Stimulated activated CD4-positive, alpha-beta T cell treated with anti-CD3 and anti-CD28 coated beads, Interleukin-2, amount 100 ng/mL, for 24 hours (primary cell): ENCODE results near the gene TAPBPL.

Source experiments
- DNase-seq, 2 donors: peaks; one replicate each; pipeline ENCODE4 v3.0.0-alpha.2; 2020

The TAPBPL gene

GRCh38 chr12:6438345-6438744 is 13.5 kb upstream of the TAPBPL start:
- DNase-seq = no peak

GRCh38 chr12:6440391-6440790 is 11.5 kb upstream of the TAPBPL start:
- no peak for DNase-seq

- no peak for DNase-seq
Measured at GRCh38 chr12:6442836-6443235, 9.0 kb upstream of the TAPBPL start.

- DNase-seq = peak; percentile 59 to 65
Measured at GRCh38 chr12:6443361-6443983, 8.4 kb upstream of the TAPBPL start.

- peak in 1 of 2 donors; percentile 32 for DNase-seq
Measured at GRCh38 chr12:6444031-6444430, 7.8 kb upstream of the TAPBPL start.

GRCh38 chr12:6444704-6445688 is 6.8 kb upstream of the TAPBPL start, which contains the start of gene CD27:
TSS of gene CD27 (plus strand) at chr12:6444955. CDS start at chr12:6445096, 141 bp downstream.
- DNase-seq = peak in 1 of 2 donors; percentile 34

GRCh38 chr12:6450091-6450868 is 1.6 kb upstream of the TAPBPL start:
- DNase-seq = no peak

- peak; percentile 47 to 64 for DNase-seq
Measured at GRCh38 chr12:6450869-6451347, 934 bp upstream of the TAPBPL start.

- peak in 1 of 2 donors; percentile 39 for DNase-seq
Measured at GRCh38 chr12:6452245-6452943, 552 bp downstream of the TAPBPL start.

- peak in 1 of 2 donors; percentile 57 for DNase-seq
Measured at GRCh38 chr12:6452944-6453630, 1.2 kb downstream of the TAPBPL start.

GRCh38 chr12:6457220-6457945 is 5.5 kb downstream of the TAPBPL start:
- DNase-seq = no peak

- DNase-seq = no peak
Measured at GRCh38 chr12:6458281-6459003, 6.6 kb downstream of the TAPBPL start.

- DNase-seq = no peak
Measured at GRCh38 chr12:6459004-6459337, 7.1 kb downstream of the TAPBPL start.

GRCh38 chr12:6460751-6461371 is 9.0 kb downstream of the TAPBPL start:
- DNase-seq = peak; percentile 48 to 63

GRCh38 chr12:6461401-6462233 is 9.8 kb downstream of the TAPBPL start:
- DNase-seq = peak; percentile 79 to 80

- DNase-seq = peak; percentile 35 to 52
Measured at GRCh38 chr12:6462234-6462995, 10.6 kb downstream of the TAPBPL start.

- no peak for DNase-seq
Measured at GRCh38 chr12:6463216-6463615, 11.4 kb downstream of the TAPBPL start.

GRCh38 chr12:6463858-6464257 is 12.0 kb downstream of the TAPBPL start:
- DNase-seq = no peak
